Gastroesophageal sphincter (tissue), 4 donors: ENCODE measurements around the gene CCDC83. TPM values are rescaled to one million over a fixed set of nuclear protein-coding genes. Genes with fewer than 3 reads are reported as not detected.

Experiments used
- ATAC-seq: fragments of 150-250 bp; one replicate; pipeline ENCODE4 v1.9.1; 2016; ENCODE audit warnings: mild to moderate bottlenecking, moderate library complexity
- H3K27ac ChIP-seq, 4 donors: fragments of 200-600 bp; sonication (generic) in 3 of 4; 1 replicate in 3 of 4; 2 replicates in 1 of 4; pipeline ENCODE4 v1.5.1; 2016 to 2019
- H3K27me3 ChIP-seq: fragments of 200-600 bp; sonication (generic); one replicate; pipeline ENCODE4 v1.5.1; 2019
- H3K36me3 ChIP-seq, 2 donors: fragments of 200-600 bp; sonication (generic); one replicate each; pipeline ENCODE4 v1.5.1; 2019; ENCODE audit warnings: control low read depth in 1 of 2
- H3K4me1 ChIP-seq, 3 donors: fragments of 200-600 bp; sonication (generic); 1 replicate in 2 of 3; 2 replicates in 1 of 3; pipeline ENCODE4 v1.5.1; 2016 to 2019; ENCODE audit warnings: control low read depth in 2 of 3
- H3K4me3 ChIP-seq, 2 donors: fragments of 200-600 bp; sonication (generic); one replicate each; pipeline ENCODE4 v1.5.1; 2019; ENCODE audit warnings: mild to moderate bottlenecking in 1 of 2, moderate library complexity in 1 of 2
- H3K9me3 ChIP-seq, 3 donors: fragments of 200-600 bp; sonication (generic); one replicate each; pipeline ENCODE4 v1.5.1; 2017 to 2019; ENCODE audit warnings: control low read depth in 2 of 3
- EP300 ChIP-seq: sonication (generic); formaldehyde crosslinking; IDR thresholded peaks from one replicate; pipeline ENCODE4 v1.6.1; 2017; ENCODE audit warnings: antibody characterized with exemption, mild to moderate bottlenecking
- POLR2A ChIP-seq, 2 donors: fragments of 450-650 bp; IDR thresholded peaks; one replicate each; pipeline ENCODE4 v1.6.1; 2017; ENCODE audit warnings: antibody characterized with exemption in 2 of 2, mild to moderate bottlenecking in 2 of 2, moderate library complexity in 1 of 2
- POLR2AphosphoS5 ChIP-seq: sonication (generic); formaldehyde crosslinking; IDR thresholded peaks from one replicate; pipeline ENCODE4 v1.6.1; 2017; ENCODE audit warnings: antibody characterized with exemption
- WGBS, 2 donors: methylation state at CpG; one replicate each; pipeline ENCODE4 v1.1.5; 2018; ENCODE audit warnings: low coverage in 1 of 2; 5-methylcytosine and 5-hydroxymethylcytosine counted together
- total RNA-seq, 4 donors: library from RNA; depleted of rRNA; stranded (reverse); fragments of >200 nt; gene quantifications; one replicate each; pipeline ENCODE4 v1.1.0, GENCODE V29; 2016
- TF ChIP-seq, protein P1 (sequence below), 4 experiments: fragments of 200-600 bp in 2 of 4; fragments of 450-650 bp in 2 of 4; sonication (generic) in 1 of 4; IDR thresholded peaks; one replicate each; pipeline ENCODE4 v1.5.1; 2017 to 2019; ENCODE audit warnings: antibody characterized with exemption in 4 of 4, mild to moderate bottlenecking in 2 of 4, moderate library complexity in 2 of 4

The CCDC83 gene
- total RNA-seq, 4 donors from 2014 or later, result not detected

DNA sequence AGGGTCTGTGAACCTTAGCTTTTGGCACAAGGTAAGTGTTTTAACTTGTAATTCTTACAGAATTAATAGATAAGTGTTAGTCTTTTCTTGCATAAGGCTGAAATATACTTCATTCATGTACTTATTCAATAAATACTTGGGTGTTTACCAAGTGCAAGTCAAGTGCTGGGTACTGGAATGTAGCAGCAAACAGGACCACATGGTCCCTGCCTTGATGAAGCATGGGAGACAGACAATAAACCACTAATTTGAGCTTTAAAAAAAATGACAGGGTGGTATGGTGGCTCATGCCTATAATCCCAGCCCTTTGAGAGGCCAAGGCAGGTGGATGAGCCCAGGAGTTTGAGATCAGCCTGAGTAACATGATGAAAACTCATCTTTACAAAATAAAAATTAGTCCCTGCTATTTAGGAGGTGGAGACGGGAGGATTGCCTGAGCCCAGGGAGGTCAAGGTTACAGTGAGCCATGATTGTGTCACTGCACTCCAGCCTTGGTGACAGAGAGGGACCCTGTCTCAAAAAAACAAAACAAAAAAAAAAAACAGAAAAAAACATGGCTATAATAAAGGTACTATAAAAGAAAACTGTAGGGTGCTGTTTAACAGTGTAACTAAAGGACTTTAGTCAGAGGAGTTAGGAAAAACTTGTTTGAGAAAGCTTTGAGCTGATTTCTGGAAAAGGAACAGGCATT, 11.1 kb downstream of the CCDC83 start:
- ATAC-seq, result no peak
- H3K9me3 ChIP-seq, result no peaks in the 10 kb centered on the region
- no peak for TF ChIP-seq EP300
- no peak for TF ChIP-seq POLR2A (IDR thresholded peaks at IDR 0.05)
- TF ChIP-seq, protein P1, sequence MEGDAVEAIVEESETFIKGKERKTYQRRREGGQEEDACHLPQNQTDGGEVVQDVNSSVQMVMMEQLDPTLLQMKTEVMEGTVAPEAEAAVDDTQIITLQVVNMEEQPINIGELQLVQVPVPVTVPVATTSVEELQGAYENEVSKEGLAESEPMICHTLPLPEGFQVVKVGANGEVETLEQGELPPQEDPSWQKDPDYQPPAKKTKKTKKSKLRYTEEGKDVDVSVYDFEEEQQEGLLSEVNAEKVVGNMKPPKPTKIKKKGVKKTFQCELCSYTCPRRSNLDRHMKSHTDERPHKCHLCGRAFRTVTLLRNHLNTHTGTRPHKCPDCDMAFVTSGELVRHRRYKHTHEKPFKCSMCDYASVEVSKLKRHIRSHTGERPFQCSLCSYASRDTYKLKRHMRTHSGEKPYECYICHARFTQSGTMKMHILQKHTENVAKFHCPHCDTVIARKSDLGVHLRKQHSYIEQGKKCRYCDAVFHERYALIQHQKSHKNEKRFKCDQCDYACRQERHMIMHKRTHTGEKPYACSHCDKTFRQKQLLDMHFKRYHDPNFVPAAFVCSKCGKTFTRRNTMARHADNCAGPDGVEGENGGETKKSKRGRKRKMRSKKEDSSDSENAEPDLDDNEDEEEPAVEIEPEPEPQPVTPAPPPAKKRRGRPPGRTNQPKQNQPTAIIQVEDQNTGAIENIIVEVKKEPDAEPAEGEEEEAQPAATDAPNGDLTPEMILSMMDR (IDR thresholded peaks at IDR 0.05), result no peak
- TF ChIP-seq POLR2AphosphoS5, result no peak
- no peaks in the 10 kb centered on the region for H3K36me3 ChIP-seq
- no peaks in the 10 kb centered on the region for H3K4me1 ChIP-seq
- no peak overlapping the region for H3K4me3 ChIP-seq
- H3K27me3 ChIP-seq, result no peaks in the 10 kb centered on the region
- H3K27ac ChIP-seq, result no peak overlapping the region
- 75 to 100% methylated on average over 1 of the region's 1 CpG for WGBS, 2 donors

DNA sequence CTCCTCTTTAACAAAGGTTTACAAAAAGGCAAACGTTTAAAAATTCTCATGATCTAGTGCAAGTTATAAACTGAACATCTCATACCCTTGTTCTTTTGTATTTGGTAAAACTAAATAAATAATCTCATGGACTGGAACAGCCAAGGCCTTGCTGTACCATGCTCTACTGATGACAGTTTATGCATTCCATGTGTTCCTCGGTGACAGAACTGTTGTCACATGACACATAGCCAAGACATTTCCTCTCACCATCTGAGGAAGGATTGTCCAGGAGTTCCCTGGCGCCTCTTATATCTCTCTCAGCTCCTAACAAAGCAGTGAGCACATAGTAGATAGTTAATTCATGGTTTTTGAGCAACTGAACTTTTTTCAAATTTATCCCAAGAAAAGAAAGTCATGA, 12.6 kb downstream of the CCDC83 start:
- no peaks in the 10 kb centered on the region for H3K36me3 ChIP-seq
- no peaks in the 10 kb centered on the region for H3K27me3 ChIP-seq
- no peak for TF ChIP-seq EP300
- TF ChIP-seq, protein P1 (IDR thresholded peaks at IDR 0.05), result no peak
- H3K4me1 ChIP-seq, result no peaks in the 10 kb centered on the region
- no peak for ATAC-seq
- 34 to 45% methylated on average over 3 of the region's 3 CpGs for WGBS, 2 donors
- H3K27ac ChIP-seq, result no peak overlapping the region
- no peak overlapping the region for H3K4me3 ChIP-seq
- H3K9me3 ChIP-seq, result no peaks in the 10 kb centered on the region

DNA sequence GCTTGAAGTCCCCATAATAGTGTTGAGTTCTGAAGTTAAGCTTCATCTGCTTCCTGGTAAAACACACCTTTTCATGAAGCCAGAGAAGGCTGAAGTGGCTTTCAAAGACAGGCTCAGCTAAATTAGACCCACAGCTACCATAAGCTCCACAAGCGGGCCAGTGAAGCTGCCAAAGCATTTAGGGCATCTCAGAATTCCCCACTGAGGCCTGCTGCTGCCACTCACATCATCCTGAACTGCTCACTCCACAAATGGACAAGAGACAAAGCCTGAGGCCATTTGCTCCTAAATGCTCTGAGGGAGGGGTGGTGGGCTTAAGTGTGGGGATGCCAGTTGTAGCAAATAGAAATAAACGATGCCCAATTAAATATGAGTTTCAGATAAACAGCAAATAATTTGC, 14.6 kb downstream of the CCDC83 start:
- H3K9me3 ChIP-seq, result no peaks in the 10 kb centered on the region
- 60% methylated on average over 1 of the region's 2 CpGs; no CpG with 5 or more reads in 1 of the 2 donors for WGBS, 2 donors
- no peak overlapping the region for H3K4me3 ChIP-seq
- H3K4me1 ChIP-seq, result no peaks in the 10 kb centered on the region
- H3K27ac ChIP-seq, result no peak overlapping the region
- TF ChIP-seq, protein P1 (IDR thresholded peaks at IDR 0.05), result no peak
- TF ChIP-seq POLR2A (IDR thresholded peaks at IDR 0.05) (no peak), EP300 (no peak), POLR2AphosphoS5 (no peak)
- H3K27me3 ChIP-seq, result no peaks in the 10 kb centered on the region
- no peaks in the 10 kb centered on the region for H3K36me3 ChIP-seq
- ATAC-seq, result no peak

DNA sequence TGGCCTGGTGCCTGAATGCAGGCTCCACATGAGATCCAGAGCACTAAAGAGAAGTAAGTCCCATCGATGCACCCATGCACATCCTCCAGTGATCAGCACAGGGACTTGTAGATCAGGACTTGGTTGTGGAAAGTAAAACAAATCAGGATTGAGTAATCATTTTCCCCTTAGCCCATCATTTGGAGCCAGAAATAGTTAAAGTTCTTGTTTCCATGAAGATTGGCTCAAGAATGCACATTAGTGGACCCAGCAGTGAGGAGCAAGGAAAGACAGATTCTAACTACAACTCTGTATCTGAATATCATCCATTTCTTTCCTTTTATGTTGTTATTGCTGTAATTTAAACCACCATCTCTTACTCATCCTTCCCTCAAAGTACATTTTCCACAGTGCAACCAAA, 19.1 kb downstream of the CCDC83 start:
- Histone ChIP-seq H3K27ac (no peak overlapping the region), H3K4me1 (no peaks in the 10 kb centered on the region), H3K4me3 (no peak overlapping the region), H3K27me3 (no peaks in the 10 kb centered on the region), H3K36me3 (no peaks in the 10 kb centered on the region), H3K9me3 (no peaks in the 10 kb centered on the region)
- no peak for TF ChIP-seq EP300
- TF ChIP-seq, protein P1 (IDR thresholded peaks at IDR 0.05), result no peak
- TF ChIP-seq POLR2A (IDR thresholded peaks at IDR 0.05), result no peak
- TF ChIP-seq POLR2AphosphoS5, result no peak
- ATAC-seq, result no peak
- WGBS, 2 donors, result 78 to 86% methylated on average over 1 of the region's 1 CpG

DNA sequence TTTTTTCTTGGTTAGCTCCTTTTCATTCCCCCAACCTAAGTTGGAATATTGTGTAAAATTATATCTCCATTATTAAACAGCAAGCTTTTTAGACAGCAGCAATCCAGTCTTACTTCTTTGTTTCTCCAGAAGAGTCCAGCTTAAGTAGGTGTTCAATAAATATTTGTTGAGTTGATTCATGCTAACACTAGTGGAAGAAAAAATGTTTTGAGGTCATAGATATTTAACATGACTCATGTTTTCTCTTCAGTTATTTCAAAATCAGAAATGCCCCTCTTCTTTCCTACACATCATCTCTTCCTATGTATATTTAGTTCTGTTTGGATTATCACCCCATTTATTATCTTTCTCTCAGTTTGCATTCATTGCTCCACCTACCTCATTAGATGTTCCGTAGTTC, 20.3 kb downstream of the CCDC83 start:
- TF ChIP-seq POLR2A (IDR thresholded peaks at IDR 0.05), result no peak
- TF ChIP-seq, protein P1 (IDR thresholded peaks at IDR 0.05), result no peak
- no peak for TF ChIP-seq POLR2AphosphoS5
- no peak for TF ChIP-seq EP300
- no peak for ATAC-seq
- WGBS, 2 donors, result 37 to 69% methylated on average over 1 of the region's 1 CpG

More for the DNA sequence above, 20.3 kb downstream of the CCDC83 start:
- Histone ChIP-seq H3K4me1 (no peaks in the 10 kb centered on the region), H3K9me3 (no peaks in the 10 kb centered on the region), H3K36me3 (no peaks in the 10 kb centered on the region), H3K27me3 (no peaks in the 10 kb centered on the region), H3K27ac (no peak overlapping the region), H3K4me3 (no peak overlapping the region)
